ENCODE data around the gene TMEM255B.

- TF ChIP-seq CTCF (IDR thresholded peaks at IDR 0.05; ENCODE audit: insufficient read depth, low read depth, low read length) (no peak), EZH2 (IDR thresholded peaks at IDR 0.05; ENCODE audit: insufficient read depth, low read length) (no peak)
Observed at GRCh38 chr13:113849981-113850721, 91.1 kb downstream of the TMEM255B start.
